NCI-H1092 treated with DMSO at 0.1 percent for 48 hours (cell line): ENCODE results near the gene SNX32.
A peak's percentile ranks its signal among the peaks of the same experiment; 100 is the strongest.

Experiments used
- DNase-seq: peaks from one replicate; lab custom pipeline; 2025; lab: John Stamatoyannopoulos, UW

Gene SNX32

DNA sequence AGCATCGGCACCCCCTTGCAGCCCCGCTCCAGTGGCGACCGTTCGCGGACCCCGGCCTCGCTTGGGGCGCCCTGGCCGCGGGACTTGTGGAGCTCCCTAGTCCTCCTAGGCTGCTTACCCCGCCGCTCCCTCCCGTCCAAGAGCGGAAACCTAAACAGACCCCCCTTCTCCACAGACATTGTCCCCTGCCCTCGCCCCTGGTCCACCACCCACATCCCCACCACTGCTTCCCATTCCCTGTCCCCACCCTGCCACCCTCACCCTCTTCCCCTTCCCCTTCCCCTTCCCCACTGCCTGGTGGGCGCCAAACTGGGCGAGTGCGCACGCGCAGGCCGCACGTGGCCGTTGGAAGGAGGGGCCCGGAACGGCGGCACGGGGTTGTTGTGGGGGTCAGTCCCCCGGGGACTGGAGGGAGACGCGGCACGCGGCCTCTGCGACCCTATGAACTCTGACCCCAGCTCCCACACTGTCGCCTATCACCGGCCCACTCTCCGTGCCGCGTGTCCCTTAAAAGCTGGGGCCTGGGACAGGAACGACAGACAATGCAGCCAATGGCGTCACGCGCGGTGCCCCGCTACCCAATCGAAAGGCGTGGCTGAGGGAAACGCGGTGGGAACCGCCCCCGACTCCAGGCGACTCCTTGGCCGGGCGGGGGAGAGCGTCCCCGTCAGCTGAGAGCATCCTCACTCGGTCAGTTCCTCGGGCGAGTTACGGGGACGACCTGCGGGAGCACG, at the start of gene SNX32:
TSS of gene SNX32 (plus strand) at position 667 of the 734 bp plus-strand sequence. CDS start 103 bp downstream, outside the sequence.
- peak; percentile 96 for DNase-seq

DNA sequence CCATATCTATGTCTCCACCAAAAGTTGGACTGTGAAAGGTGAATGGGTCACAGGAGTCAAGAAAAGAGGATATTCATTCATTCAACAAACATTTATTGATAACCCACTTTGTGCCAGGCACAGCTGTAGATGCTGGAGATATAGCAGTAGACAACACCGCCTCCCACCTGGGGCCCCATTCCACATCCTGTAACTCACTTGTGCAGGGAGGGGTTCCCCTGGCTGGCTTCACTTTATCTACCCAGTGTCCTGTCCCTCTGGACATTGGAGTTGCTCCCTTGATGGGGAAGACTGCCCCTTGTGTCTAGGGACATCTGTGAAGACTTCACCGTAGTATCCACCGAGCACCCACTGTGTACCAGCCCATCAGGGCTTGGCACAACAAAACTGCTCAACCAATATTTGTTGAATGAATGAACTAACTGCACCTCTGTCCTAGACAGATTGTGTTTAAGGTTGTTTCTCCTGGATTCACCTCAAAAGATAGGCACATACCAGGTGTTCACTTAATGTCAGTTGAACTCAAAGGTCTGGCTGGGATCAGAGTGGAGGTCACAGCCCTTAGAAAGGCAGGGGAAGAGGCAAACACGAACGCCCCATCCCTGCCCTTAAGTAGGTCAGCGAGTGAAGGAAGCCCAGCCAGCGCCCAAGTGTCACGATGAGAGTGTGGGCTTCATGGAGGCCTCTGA, 48.3 kb upstream of the SNX32 start:
- DNase-seq = no peak

DNA sequence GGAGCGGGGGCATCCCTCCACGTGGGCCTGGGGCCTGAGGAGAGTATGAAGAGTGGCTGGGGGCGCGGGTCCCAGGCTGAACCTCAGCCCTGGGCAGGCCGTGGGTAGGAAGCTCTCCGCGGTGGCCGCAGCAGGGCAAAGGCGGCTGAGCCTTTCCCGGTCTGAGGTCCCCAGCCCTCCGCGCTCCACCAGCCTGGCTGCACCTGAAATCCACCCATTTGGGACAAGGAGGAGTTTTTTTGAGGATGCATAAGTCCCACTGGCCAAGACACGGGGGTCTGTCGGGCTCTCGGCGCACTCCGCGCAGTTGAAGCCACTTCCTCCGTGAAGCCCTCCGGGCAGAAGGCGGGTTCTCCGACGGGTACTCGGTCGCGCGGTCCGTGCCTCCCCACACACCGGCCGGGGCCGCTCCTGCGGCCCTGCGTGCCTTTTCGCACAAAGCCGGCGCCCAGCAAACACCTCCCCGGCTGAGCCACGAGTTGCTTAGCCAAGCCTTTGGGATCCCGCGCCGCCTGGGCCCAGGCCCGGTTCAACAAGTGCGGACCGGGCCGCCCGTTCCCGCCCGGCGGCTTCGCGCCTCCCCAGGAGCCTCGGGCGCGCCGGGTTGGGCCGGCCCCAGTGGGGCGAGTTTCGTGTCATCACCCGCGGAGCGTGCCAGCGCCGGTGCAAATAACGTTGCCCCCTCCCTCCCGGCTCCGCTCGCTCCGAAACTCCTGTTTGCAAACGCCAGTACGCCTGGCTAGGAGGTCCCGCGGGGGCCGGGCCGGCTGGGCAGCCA, 47.6 kb upstream of the SNX32 start:
- no peak for DNase-seq

DNA sequence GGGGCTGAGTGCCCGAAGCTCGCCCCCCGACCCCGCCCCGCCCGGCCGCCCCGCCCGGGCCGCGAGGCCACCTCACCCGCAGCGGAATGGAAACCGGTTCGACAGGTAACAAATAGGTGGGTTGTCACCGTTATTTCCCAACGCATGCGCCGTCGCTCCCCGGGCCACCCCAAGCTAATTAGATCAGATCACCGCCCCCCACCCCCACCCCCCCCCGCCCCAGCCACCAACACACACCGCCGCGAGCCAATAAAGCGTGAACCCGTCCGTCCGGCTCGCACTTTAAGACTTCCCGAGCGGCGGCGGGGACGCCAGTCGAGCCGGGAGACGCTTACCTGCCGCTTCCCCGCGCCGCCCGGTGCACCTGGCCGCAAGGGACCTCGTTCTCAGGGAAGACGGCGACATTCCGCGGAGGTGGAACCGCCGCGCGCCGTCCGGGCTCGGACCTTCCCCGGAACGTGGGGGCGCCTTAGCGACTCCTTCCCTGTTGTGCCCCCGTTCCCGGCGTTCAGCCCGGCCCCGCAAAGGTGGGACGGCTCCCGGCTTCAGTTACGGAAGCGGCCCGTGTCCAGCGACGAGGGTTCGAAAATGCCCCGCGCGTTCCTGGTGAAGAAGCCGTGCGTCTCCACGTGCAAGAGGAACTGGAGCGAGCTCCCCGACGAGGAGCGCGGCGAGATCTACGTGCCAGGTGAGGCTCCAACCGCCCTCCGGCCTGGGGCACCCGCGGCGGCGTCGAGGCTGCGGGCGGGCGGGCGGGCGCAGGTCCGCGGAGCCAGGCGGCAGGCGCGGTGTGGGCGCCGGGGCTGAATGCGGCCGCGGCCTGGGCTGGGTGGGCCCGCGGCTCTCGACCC, 46.8 kb upstream of the SNX32 start, which contains the start of gene OVOL1:
TSS of gene OVOL1 (plus strand) at position 278 of the 851 bp plus-strand sequence. CDS start at position 589, 311 bp downstream.
- no peak for DNase-seq

DNA sequence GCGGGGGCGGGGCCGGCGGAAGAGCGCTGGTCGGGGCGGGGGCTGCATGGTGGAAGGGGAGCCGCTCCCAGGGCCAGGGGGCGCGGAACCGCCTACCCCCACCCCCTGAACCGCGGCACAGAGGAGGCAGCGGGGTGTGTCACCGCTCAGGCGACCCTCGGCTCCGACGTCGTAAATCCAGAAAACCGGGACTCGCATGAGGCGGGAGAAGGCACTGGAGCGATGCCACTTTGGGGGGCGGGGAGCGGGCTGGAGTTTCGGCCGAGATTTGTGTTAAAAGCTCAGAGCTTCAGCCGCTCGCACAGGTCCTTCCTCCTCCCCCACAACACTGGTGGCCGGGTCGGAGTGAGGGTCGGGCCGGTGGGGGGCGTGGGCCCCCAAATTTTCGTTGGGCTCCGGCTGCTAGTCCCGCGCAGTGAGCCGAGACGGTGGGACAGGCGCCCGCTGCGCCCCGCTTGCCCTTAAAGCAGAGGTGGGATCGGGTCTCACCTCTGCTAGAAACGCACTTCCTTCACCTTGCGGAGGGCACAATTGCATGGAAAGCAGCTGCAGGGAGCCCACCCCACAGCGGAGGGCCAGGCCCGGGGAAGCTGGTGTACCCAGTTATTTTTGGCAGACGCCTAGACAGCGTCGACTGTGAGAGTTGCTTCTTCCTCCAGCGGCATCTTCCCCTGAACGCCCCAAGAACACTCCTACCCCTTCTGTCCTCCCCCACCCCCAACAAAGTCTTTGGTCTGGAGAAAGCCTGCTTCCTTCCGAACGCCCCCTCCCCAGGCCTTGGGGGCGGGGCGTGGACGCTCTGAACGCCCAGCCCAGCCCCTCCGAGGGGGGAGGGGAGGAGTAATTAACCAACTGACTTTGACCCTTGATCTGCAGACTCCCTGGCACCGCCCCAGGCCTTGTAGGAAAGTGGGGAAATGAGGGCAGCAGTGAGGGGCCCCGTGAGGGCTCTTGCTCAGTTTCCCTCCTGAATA, 45.8 kb upstream of the SNX32 start:
- no peak for DNase-seq

DNA sequence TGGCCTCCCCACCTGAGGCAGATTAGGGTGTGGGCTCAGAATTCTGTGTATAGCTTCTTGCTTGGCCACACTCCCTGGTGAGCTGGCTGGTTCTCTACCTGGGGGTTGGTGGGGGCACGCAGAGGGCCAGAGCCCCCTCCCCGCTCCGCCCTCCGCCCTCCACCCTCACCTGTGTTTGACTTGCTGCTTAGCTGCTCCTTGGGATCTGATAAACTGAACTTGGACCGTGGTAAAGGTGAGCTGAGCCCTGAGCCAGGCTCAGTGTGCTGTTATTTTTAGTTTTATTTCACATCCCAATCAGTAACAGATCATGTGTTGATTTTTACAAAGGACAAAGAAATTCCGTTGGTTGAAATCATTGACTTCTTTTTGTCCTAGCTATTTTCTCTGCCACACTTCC, 44.9 kb upstream of the SNX32 start:
- DNase-seq = no peak

DNA sequence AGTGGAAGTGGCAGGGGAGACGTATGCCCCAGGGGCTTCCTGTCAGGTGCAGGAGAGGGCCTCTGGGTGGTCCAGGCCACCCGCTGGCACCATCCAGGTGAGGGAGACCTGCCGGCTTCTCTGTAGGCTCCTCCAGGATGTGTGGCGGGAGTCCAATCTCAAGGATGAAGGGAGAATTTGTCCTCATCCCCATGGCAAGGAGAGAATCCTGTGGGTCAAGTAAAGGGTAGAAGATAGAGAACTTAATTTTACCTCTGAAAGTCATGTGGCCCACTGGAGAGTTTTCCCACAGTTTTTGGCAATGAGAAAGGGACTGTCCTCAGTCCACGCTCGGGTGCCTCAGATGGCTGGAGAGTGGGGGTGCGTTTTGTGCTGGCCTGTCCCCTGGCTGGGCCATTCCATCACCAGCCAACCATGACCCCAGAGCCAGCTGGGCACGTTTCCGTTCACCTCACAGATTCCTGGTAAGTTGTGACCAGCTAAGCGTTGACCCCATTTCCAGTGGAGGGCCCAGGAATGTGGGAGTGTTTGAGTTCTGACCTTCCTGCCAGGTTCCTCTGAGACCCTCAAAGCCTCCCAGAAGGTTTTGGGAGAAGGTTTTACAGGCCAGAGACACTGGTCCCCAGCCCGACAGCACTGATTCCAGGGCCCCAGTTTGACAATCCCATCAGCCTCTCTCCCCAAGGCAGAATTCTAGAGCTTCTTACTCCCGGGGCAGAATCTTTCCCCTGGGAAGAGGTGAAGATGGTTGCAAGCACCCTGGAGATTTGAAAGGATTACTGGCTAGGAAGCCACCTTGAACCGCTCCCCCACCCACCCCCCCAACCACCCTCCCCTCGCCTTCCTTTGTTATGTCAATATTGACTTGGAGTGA, 44.3 kb upstream of the SNX32 start:
- no peak for DNase-seq

DNA sequence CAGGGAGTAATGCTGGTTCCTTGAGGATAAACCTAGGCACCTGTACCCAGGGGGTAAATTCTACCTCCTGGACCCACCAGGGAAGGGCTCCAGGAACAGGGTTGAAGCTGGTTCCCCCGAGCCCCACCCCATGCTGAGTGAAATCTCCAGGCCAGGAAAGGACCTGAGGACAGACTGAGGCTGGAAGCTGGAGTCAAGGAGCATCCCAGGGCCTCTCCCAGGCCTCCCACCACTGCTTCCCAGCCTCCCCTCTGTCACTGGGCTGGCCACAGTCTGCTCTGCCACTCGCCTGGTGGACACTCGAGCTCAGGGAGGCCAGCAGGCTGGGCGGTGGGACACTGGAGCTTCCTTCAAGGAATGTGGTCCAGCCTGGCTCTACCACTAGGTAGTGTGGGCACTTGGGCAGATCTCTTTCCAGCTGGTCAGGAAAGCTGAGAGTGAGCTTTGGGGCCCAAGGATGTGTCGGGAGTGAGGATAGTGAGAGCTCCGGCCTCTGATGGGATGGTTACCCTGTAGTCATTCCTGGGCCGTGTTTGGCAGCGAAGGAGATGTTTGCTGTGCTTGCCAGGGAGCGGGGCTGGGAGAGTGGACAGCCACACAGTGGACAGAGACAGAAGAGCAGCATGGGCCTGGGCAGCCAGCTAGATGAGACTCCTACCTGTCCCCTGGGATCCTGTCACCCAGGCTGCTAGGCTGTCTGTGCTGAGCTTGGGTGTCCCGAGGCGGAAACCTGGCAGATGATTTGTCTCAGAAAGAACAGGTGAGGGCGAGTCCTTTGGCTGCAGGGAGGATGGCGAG, 43.5 kb upstream of the SNX32 start:
- no peak for DNase-seq

DNA sequence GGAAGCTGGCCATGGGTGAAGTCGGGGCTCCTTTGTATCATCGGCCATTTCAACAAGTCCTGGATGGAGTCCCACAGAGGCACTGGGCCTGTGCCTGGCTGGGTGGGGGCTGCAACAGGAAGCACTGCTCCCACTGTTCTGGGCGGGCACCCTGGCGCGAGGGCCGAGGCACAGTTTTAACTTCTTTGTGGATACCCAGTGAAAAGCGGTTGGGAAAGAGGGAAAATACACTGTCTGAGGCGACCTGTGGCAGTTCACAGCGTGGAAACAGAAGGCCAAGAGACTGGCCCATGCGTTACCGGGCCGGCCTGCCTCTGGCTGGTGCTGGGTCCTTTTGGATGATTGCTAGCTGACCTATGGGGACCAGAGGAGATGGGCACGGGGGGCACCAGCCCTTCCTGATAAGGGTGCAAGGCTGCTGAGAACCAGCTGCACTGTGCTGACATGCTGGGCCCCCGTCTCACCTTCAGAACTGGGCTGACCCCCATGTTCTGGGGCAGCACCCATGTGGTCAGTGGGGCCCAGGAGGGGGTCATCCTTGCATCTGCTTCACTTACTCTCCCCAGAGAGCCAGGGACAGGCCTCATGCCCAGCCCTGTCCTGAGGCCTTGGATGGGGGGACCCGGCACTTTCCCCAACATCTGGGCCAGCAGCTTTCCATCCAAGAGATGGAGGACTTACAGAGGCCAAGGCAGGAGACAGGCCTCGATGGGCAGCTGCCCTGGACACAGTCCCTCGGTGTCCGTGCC, 42.7 kb upstream of the SNX32 start:
- no peak for DNase-seq

DNA sequence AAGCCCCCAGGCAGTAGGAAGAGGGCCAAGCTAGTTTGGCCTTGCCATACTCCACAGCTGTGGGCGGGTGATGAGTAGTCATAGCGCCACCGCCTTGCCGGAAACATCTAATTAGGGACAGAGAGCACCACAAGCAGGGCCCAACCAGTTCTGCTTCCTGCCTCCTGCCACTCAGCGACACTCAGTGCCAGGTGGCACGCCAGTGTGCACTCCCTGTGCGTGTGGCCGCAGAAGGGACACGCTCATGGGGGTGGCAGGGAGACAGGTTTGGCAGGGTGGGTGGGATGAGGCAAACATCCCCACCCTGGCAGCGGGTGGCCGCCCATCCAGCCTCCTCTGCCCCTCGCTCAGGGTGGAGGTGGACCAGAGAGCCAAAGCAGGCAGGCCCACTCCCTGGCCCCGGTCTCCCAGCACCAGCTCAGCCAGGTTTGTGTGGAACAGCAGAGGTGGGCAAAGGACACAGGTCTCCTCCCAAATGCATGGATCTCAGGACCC, 42.0 kb upstream of the SNX32 start:
- DNase-seq = peak; percentile 21

DNA sequence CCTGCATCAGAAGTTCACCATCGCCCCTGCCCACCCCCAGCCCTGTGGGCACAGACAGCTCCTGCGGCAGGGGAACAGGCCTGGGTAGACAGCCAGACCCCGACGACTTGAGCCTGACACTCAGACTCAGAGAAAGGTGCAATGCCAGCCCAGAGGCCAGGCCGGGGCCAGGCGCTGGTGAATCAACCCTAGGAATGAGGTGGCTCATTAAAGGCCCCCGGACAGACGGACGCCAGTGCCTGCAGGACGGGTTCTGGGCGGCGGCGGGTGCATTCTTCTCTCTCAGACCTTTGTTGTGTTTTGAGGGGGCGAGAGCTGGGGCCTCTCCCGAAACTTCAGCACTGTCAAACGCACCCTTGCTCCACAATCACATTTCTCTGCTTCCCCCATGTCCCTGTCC, 41.3 kb upstream of the SNX32 start:
- DNase-seq = no peak

DNA sequence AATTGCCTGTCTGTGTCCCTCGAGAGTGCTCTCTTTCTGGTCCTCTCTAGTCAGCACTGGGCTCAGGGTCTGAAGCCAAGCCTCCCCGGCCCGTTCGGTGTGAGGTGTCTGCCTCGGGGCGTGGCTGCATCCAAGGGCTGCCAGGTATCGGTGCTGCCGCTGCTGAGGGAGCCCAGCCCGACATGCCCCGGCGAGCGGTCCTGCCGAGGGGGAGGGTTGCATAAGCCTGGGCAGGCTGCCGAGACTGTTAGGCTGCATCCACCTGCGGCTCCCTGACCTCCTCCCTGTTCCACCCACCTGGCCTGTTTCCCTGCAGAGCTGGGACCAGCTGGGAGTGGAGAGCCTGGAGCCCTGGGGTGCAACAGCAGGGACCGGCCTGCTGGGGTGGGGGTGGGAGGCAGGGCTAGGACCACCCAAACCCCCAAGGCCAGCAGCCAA, 40.6 kb upstream of the SNX32 start:
- peak; percentile 34 for DNase-seq

DNA sequence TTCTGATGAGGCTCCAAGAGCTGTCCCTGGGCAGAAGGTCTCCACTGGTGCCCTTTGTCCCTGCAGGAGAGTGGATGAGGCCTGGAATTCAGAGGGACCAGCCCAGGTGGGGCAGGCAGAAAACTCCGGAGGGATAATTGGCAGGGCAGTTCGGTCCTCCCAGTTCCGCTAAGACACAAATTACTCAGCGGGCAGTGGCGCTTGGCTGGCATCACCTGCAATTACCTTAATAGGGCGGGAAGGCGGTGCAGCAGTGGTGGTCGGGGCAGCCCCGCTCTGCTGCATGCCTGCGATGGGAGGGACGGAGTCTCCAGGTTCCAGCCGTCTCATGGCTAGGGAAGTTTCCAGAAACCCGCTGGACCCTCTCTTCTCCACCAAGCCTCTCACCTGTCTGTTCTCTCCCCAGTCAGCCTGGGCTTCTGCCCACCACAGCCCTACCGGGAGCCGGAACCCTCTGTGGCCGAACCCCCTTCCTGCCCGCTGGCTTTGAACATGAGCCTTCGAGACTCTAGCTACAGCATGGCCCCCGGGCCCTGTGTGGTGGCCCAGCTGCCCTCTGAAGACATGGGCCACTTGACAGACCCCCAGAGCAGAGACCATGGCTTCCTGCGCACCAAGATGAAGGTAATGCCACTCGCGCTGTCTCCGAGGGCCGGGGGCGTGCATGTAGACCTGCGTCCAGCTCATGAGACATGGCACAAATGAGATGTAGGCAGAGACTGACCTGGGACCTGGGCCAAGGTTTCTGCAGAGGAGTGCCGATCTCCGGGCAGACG, 40.0 kb upstream of the SNX32 start:
- DNase-seq = no peak

DNA sequence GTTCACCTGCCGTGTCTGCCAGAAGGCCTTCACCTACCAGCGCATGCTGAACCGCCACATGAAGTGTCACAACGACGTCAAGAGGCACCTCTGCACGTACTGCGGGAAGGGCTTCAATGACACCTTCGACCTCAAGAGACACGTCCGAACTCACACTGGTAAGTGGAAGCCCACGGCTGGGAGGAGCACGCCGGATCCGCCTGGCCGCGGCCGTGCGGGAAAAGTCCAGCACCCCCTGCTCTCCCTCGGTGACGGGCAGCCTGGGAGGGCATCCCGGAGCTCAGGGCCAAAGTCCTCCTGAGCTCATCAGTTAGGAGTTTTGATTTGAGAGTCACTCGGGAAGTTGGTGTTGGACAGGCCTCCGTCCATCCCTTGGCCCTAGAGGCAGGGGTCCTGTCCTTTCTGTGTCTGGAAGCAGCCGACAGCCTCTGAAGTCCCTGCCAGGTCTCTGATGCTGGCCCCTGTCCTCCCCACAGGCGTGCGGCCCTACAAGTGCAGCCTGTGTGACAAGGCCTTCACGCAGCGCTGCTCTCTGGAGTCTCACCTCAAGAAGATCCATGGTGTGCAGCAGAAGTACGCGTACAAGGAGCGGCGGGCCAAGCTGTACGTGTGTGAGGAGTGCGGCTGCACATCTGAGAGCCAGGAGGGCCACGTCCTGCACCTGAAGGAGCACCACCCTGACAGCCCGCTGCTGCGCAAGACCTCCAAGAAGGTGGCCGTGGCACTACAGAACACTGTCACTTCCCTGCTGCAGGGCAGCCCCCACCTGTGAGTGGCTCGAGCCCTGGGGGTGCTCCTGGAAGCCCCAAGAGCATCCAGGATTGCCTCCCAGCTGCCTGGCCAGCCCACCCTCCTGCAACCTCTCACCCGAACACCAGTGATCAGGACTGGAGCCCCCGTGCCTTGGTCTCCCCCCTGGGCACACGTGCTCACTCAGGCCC, 38.9 kb upstream of the SNX32 start:
- DNase-seq = no peak

DNA sequence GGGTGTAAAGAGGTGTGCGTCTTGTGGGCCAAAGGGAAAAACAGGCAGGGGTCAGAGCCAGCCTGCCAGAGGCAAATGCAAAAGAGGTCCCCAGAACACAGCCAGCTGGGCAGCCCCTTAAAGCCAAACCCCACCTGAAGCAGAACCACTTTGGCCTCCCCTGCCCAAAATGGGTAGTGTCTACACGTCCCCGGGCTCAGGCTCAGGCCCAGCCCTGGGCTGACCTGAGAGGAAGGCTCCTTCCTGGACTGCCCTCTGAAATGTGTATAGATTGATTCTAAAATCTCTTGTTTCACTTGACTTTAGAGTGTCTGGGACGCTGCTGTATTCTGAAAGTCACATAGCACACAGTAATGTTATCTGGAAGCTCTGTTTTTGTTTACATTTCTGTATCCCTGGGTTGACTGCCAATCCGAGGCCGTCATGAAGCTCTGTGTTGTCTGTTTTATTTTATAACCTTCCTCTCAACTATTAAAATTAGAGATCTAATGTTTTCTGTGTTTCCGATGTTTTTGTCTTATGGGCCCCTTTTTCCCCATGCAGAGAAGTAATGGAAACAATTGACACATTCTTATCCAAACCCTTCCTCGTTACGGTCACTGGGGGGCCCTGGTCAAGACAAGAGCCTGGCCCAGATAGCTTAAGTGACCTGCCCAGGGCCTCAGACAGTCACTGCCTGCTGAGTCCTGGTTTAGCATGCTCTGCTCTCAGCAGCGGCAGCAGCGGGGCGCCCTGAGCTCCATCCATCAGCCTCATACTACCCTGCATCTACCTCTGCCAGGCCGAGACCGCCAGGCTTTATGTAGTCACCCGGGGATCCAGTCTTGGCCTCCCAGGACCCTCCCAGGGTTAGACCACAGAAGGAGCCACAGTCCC, 36.8 kb upstream of the SNX32 start:
- DNase-seq = no peak
